H1 (cell line): ENCODE results near the gene TRABD2B. TPM values are rescaled to one million over a fixed set of nuclear protein-coding genes. Genes with fewer than 3 reads are reported as not detected.

Experiments used
- CTCF ChIA-PET: fragments of 300-600 bp; sonication (Branson Sonifier 250); formaldehyde crosslinking; loops from one replicate; lab custom pipeline; 2021; ENCODE audit not compliant: partially characterized antibody; lab: Charles Lee
- POLR2A ChIA-PET: fragments of 300-600 bp; sonication (Branson Sonifier 250); formaldehyde crosslinking; loops from one replicate; lab custom pipeline; 2021; ENCODE audit warnings: inconsistent platforms; ENCODE audit not compliant: partially characterized antibody; lab: Charles Lee
- DNase-seq, 2 experiments: peaks; one replicate each; pipeline versions ENCODE4 v3.0.0 to v3.0.0-alpha.2; 2010 to 2022; ENCODE audit warnings: low spot score in 2 of 2, low read depth in 1 of 2, mixed read lengths in 1 of 2
- FAIRE-seq: peaks from 2 replicates; lab custom pipeline; 2011; peaks lifted over from hg19 to GRCh38; lab: Jason Lieb, UNC
- H2AFZ ChIP-seq: 2 replicates; pipeline ENCODE4 v1.8.1; 2012; ENCODE audit warnings: low read length, inconsistent platforms
- H2AK5ac ChIP-seq: 2 replicates; pipeline ENCODE4 v1.6.1; 2013; ENCODE audit warnings: low read depth, low read length
- H2BK120ac ChIP-seq: replicated peaks from 2 replicates; pipeline ENCODE3; 2013; ENCODE audit warnings: low read depth, low read length, inconsistent platforms
- H2BK12ac ChIP-seq: 2 replicates; pipeline ENCODE4 v1.6.1; 2013; ENCODE audit warnings: low read depth, low read length
- H2BK15ac ChIP-seq: 2 replicates; pipeline ENCODE4 v1.6.1; 2013; ENCODE audit warnings: low read length
- H2BK20ac ChIP-seq: 2 replicates; pipeline ENCODE4 v1.6.1; 2013; ENCODE audit warnings: low read length
- H2BK5ac ChIP-seq: 2 replicates; pipeline ENCODE4 v1.6.1; 2013; ENCODE audit warnings: low read depth, low read length
- H3K14ac ChIP-seq: 2 replicates; pipeline ENCODE4 v1.6.1; 2013; ENCODE audit warnings: inconsistent platforms; ENCODE audit not compliant: insufficient read length
- H3K18ac ChIP-seq: 2 replicates; pipeline ENCODE4 v1.6.1; 2013; ENCODE audit warnings: low read length; ENCODE audit errors: extremely low read depth
- H3K23ac ChIP-seq: 2 replicates; pipeline ENCODE4 v1.6.1; 2013; ENCODE audit warnings: inconsistent platforms; ENCODE audit not compliant: insufficient read length
- H3K23me2 ChIP-seq: 2 replicates; pipeline ENCODE4 v1.6.1; 2013; ENCODE audit warnings: low read depth, low read length
- H3K27ac ChIP-seq: 2 replicates; pipeline ENCODE4 v1.6.1; 2011; ENCODE audit warnings: low read depth, low read length, inconsistent platforms
- H3K27me3 ChIP-seq, 4 experiments: replicated peaks in 1 of 4; 1 replicate in 1 of 4; 2 replicates in 3 of 4; pipeline versions ENCODE4 v1.6.1 to v1.8.1; 2011 to 2013; ENCODE audit warnings: low read length in 3 of 4, mild to moderate bottlenecking in 3 of 4, inconsistent platforms in 2 of 4, mixed read lengths in 2 of 4, moderate library complexity in 1 of 4; ENCODE audit not compliant: control insufficient read depth in 3 of 4, insufficient read depth in 3 of 4; ENCODE audit errors: extremely low read depth in 1 of 4
- H3K36me3 ChIP-seq, 4 experiments: 2 replicates each; pipeline versions ENCODE4 v1.6.1 to v1.8.1; 2011 to 2013; ENCODE audit warnings: mild to moderate bottlenecking in 4 of 4, low read length in 3 of 4, moderate library complexity in 2 of 4, control low read depth in 1 of 4, inconsistent platforms in 1 of 4; ENCODE audit not compliant: insufficient read depth in 4 of 4, control insufficient read depth in 2 of 4
- H3K4ac ChIP-seq: replicated peaks from 2 replicates; pipeline ENCODE3; 2013; ENCODE audit warnings: low read length, low read depth, mixed read lengths, inconsistent platforms; ENCODE audit not compliant: insufficient read length
- H3K4me1 ChIP-seq, 4 experiments: replicated peaks in 1 of 4; 1 replicate in 1 of 4; 2 replicates in 3 of 4; pipeline versions ENCODE4 v1.6.1 to v1.8.1; 2011 to 2013; ENCODE audit warnings: low read length in 3 of 4, inconsistent platforms in 2 of 4, mixed read lengths in 1 of 4; ENCODE audit not compliant: insufficient read depth in 4 of 4, control insufficient read depth in 3 of 4
- H3K4me2 ChIP-seq, 2 experiments: 2 replicates each; pipeline versions ENCODE4 v1.6.1 to v1.8.1; 2011 to 2013; ENCODE audit warnings: low read depth in 2 of 2, low read length in 2 of 2, control low read depth in 1 of 2, inconsistent platforms in 1 of 2, mild to moderate bottlenecking in 1 of 2; ENCODE audit not compliant: insufficient read depth in 1 of 2
- H3K4me3 ChIP-seq, 4 experiments: fragments of 200-600, 300-600 bp in 1 of 4; sonication (generic), shearing (Covaris generic), sonication (Bioruptor Twin) in 1 of 4; 2 replicates each; pipeline versions ENCODE4 v1.5.1 to v1.8.1; 2011 to 2016; ENCODE audit warnings: low read length in 4 of 4, low read depth in 3 of 4, control low read depth in 2 of 4, inconsistent platforms in 2 of 4, mild to moderate bottlenecking in 2 of 4, mixed read lengths in 1 of 4, moderate library complexity in 1 of 4; ENCODE audit not compliant: insufficient read depth in 2 of 4; ENCODE audit errors: extremely low read depth in 1 of 4
- H3K56ac ChIP-seq: replicated peaks from 2 replicates; pipeline ENCODE3; 2013; ENCODE audit warnings: low read depth, mild to moderate bottlenecking, mixed read lengths, low read length, inconsistent platforms; ENCODE audit not compliant: insufficient read length
- H3K79me1 ChIP-seq: 2 replicates; pipeline ENCODE4 v1.6.1; 2013; ENCODE audit warnings: low read depth, low read length, control low read depth
- H3K79me2 ChIP-seq, 2 experiments: 2 replicates each; pipeline versions ENCODE4 v1.6.1 to v1.8.1; 2012 to 2013; ENCODE audit warnings: low read length in 2 of 2, mild to moderate bottlenecking in 2 of 2, inconsistent platforms in 1 of 2; ENCODE audit not compliant: insufficient read depth in 2 of 2, control insufficient read depth in 1 of 2
- H3K9ac ChIP-seq, 4 experiments: replicated peaks in 1 of 4; 1 replicate in 1 of 4; 2 replicates in 3 of 4; pipeline versions ENCODE4 v1.6.1 to v1.8.1; 2011 to 2013; ENCODE audit warnings: low read depth in 3 of 4, low read length in 3 of 4, control low read depth in 2 of 4, mild to moderate bottlenecking in 2 of 4, moderate library complexity in 2 of 4, inconsistent platforms in 1 of 4; ENCODE audit errors: extremely low read depth in 1 of 4
- H3K9me3 ChIP-seq, 2 experiments: 2 replicates each; pipeline versions ENCODE4 v1.6.1 to v1.8.1; 2012 to 2013; ENCODE audit warnings: mild to moderate bottlenecking in 2 of 2, moderate library complexity in 2 of 2, control low read depth in 1 of 2, inconsistent platforms in 1 of 2, low read depth in 1 of 2, low read length in 1 of 2, mixed read lengths in 1 of 2; ENCODE audit not compliant: insufficient read depth in 2 of 2
- H4K20me1 ChIP-seq, 2 experiments: replicated peaks in 1 of 2; 2 replicates each; pipeline versions ENCODE3 to v1.8.1; 2011 to 2013; ENCODE audit warnings: inconsistent platforms in 2 of 2, low read length in 2 of 2, mild to moderate bottlenecking in 1 of 2; ENCODE audit not compliant: insufficient read depth in 2 of 2, control insufficient read depth in 1 of 2
- H4K5ac ChIP-seq: 2 replicates; pipeline ENCODE4 v1.6.1; 2013; ENCODE audit warnings: low read length, low read depth, mixed read lengths, inconsistent platforms; ENCODE audit not compliant: insufficient read length
- H4K8ac ChIP-seq: 2 replicates; pipeline ENCODE4 v1.8.0; 2013; ENCODE audit warnings: mild to moderate bottlenecking, moderate library complexity, low read length, inconsistent platforms; ENCODE audit not compliant: insufficient read depth; ENCODE audit errors: extremely low read depth
- H4K91ac ChIP-seq: replicated peaks from 2 replicates; pipeline ENCODE3; 2013; ENCODE audit warnings: low read length, mixed read lengths, inconsistent platforms; ENCODE audit not compliant: insufficient read length
- CBX5 ChIP-seq: fragments of 300-800, 300-1000 bp; sonication (generic); IDR thresholded peaks from 2 replicates; pipeline ENCODE4 v1.7.1; 2016; ENCODE audit warnings: antibody characterized with exemption, low read length, low read depth
- EGR1 ChIP-seq: IDR thresholded peaks from 2 replicates; pipeline ENCODE4 v1.6.1; 2011; ENCODE audit warnings: low read depth, low read length, borderline replicate concordance
- JUN ChIP-seq: IDR thresholded peaks from 2 replicates; pipeline ENCODE4 v1.6.1; 2011; ENCODE audit warnings: low read depth, mild to moderate bottlenecking, improper control_type of control experiment, low read length
- NANOG ChIP-seq: IDR thresholded peaks from 2 replicates; pipeline ENCODE4 v1.6.1; 2011; ENCODE audit warnings: low read length, low read depth, mild to moderate bottlenecking, inconsistent platforms; ENCODE audit not compliant: insufficient read depth, poor library complexity, severe bottlenecking
- RBBP5 ChIP-seq: IDR thresholded peaks from 2 replicates; pipeline ENCODE4 v1.7.1; 2012; ENCODE audit warnings: low read depth, mild to moderate bottlenecking, inconsistent platforms, low read length, moderate library complexity, borderline replicate concordance
- SP1 ChIP-seq: IDR thresholded peaks from 2 replicates; pipeline ENCODE4 v1.6.1; 2011; ENCODE audit warnings: low read depth, low read length
- SUZ12 ChIP-seq: fragments of 200-600 bp; sonication (generic); IDR thresholded peaks from 2 replicates; pipeline ENCODE4 v1.6.1; 2012; ENCODE audit warnings: mild to moderate bottlenecking, inconsistent platforms, low read length, moderate library complexity, mixed read lengths
- TBP ChIP-seq: IDR thresholded peaks from 2 replicates; pipeline ENCODE4 v1.6.1; 2011; ENCODE audit warnings: low read depth, low read length, improper control_type of control experiment
- TCF12 ChIP-seq: IDR thresholded peaks from 2 replicates; pipeline ENCODE4 v1.6.1; 2011; ENCODE audit warnings: low read depth, mild to moderate bottlenecking, low read length
- WGBS, 2 experiments: shearing (Covaris generic) in 1 of 2; methylation state at CpG; one replicate each; pipeline versions ENCODE4 v1.1.6 to v1.1.7; 2013 to 2015; ENCODE audit warnings: low lambda C conversion rate in 2 of 2, mixed read lengths in 2 of 2, inconsistent platforms in 1 of 2, low coverage in 1 of 2, missing lambda C conversion rate in 1 of 2; ENCODE audit not compliant: insufficient replicate concordance in 2 of 2, insufficient coverage in 1 of 2, insufficient read length in 1 of 2; ENCODE audit errors: extremely low coverage in 1 of 2, missing lambda C conversion rate in 1 of 2; 5-methylcytosine and 5-hydroxymethylcytosine counted together
- polyA plus RNA-seq, 7 experiments: library from polyadenylated mRNA; depleted of rRNA in 3 of 7; stranded (reverse) in 5 of 7; unstranded in 2 of 7; fragments of >200 nt in 5 of 7; fragments of 200-250 nt in 2 of 7; gene quantifications; 1 replicate in 5 of 7; 2 replicates in 1 of 7; 4 replicates in 1 of 7; pipeline versions ENCODE4 v1.2.1 to v1.2.3, GENCODE V29; 2011 to 2013; ENCODE audit warnings: missing spikeins in 2 of 7, mixed read lengths in 2 of 7
- total RNA-seq: library from RNA; stranded (reverse); fragmentation: NEBNext Ultra II Directional; extraction: Animal tissue kit (Norgen Biotek cat#: 25700); gene quantifications from 2 replicates; pipeline ENCODE4 v1.2.1, GENCODE V29; 2021

The TRABD2B gene
- total and polyA plus RNA-seq, 2 of the 8 experiments (the other 6 are each of a cell fraction or from before 2014, with no cell fraction given), result 0.95 to 3.4 TPM

DNA sequence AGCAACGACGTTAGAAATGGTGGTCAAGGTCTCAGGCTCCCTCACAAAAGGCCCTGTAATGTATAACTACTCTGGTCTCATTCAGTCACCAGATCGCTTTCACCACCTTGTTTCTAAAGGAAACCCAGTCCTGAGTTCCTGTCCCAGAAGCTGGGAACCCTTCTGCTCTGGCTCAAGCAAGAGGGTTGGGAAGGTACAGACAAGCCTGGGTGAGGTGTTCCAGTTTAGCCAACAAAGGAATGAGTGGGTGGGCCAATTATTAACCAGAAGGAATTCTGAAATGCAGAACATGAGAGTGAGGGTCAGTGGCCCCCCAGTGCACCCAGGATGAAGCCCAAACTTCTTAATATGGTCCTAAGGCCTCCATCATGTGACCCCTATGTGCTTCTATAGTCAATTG is 17.5 kb downstream of the TRABD2B start:
- no peaks in the 10 kb centered on the region for H3K36me3 ChIP-seq
- no peak overlapping the region for H2AK5ac ChIP-seq
- H2AFZ ChIP-seq, result no peak overlapping the region
- ChIA-PET POLR2A (interaction anchor here (0.7 kb wide), 1 partner anchor 18 kb away, joined by 3 read pairs; no protein-coding TSS in a partner anchor), CTCF (interaction anchor here (0.7 kb wide), 1 partner anchor 82 kb away, joined by 4 read pairs; no protein-coding TSS in a partner anchor)
- H2BK12ac ChIP-seq, result no peak overlapping the region
- H3K56ac ChIP-seq, result no peak overlapping the region
- no peak for FAIRE-seq
- no peak overlapping the region for H3K18ac ChIP-seq
- WGBS, 2 experiments, result 86% methylated on average over 3 of the region's 3 CpGs; no CpG with 5 or more reads in 1 of the 2 experiments
- H3K79me2 ChIP-seq, result peaks cover 0 to 8% of the 10 kb centered on the region in 2 experiments; a peak in 1 of 4 replicates
- no peak overlapping the region for H2BK5ac ChIP-seq
- no peak overlapping the region for H2BK15ac ChIP-seq
- H3K23ac ChIP-seq, result no peak overlapping the region
- no peak overlapping the region for H2BK20ac ChIP-seq
- no peak overlapping the region for H4K8ac ChIP-seq
- H3K4ac ChIP-seq, result no peak overlapping the region
- no peak overlapping the region for H4K91ac ChIP-seq
- H3K14ac ChIP-seq, result no peak overlapping the region
- H2BK120ac ChIP-seq, result no peak overlapping the region
- H3K4me2 ChIP-seq, result no peak overlapping the region
- TF ChIP-seq SUZ12 (no peak), TBP (no peak), JUN (no peak), RBBP5 (no peak), CBX5 (no peak), SP1 (no peak), EGR1 (no peak), TCF12 (no peak), NANOG (no peak)
- H4K5ac ChIP-seq, result no peak overlapping the region
- peaks cover 0 to 5% (median 2%) of the 10 kb centered on the region in 4 experiments; a peak in 4 of 7 replicates for H3K27me3 ChIP-seq
- H3K9ac ChIP-seq, result no peak overlapping the region
- H3K79me1 ChIP-seq, result no peaks in the 10 kb centered on the region
- H4K20me1 ChIP-seq, result no peaks in the 10 kb centered on the region
- DNase-seq, result no peak
- H3K23me2 ChIP-seq, result peaks cover 4% of the 10 kb centered on the region; the same call in 1 of the 2 replicates
- H3K4me1 ChIP-seq, result peaks cover 2 to 11% (median 6%) of the 10 kb centered on the region in 4 experiments
- H3K27ac ChIP-seq, result no peak overlapping the region
- no peak overlapping the region for H3K4me3 ChIP-seq
- no peaks in the 10 kb centered on the region for H3K9me3 ChIP-seq
